GM23338 (cell line): Measurements from ENCODE around the gene HDAC3. TPM values are rescaled to one million over a fixed set of nuclear protein-coding genes. Genes with fewer than 3 reads are reported as not detected.

Source experiments
- ATAC-seq: fragments of 200-7000 bp; cut with Tn5 transposase; 3 replicates; pipeline ENCODE4 v1.9.1; 2020
- DNase-seq: peaks from one replicate; pipeline ENCODE4 v3.0.0-alpha.2; 2015; ENCODE audit warnings: low spot score
- H2AFZ ChIP-seq: fragments of 200-600 bp; sonication (generic); 2 replicates; pipeline ENCODE4 v1.8.0; 2016; ENCODE audit warnings: antibody characterized with exemption, mild to moderate bottlenecking, moderate library complexity
- H3F3A ChIP-seq: fragments of 200-600 bp; sonication (generic); replicated peaks from 2 replicates; pipeline ENCODE4 v1.8.0; 2017; ENCODE audit warnings: antibody characterized with exemption, mixed run types, low read depth
- H3K27ac ChIP-seq: fragments of 200-600 bp; sonication (generic); 2 replicates; pipeline ENCODE4 v1.6.1; 2016; ENCODE audit warnings: low read depth
- H3K27me3 ChIP-seq: fragments of 200-600 bp; sonication (generic); 2 replicates; pipeline ENCODE4 v1.8.0; 2016; ENCODE audit warnings: mild to moderate bottlenecking, mixed run types, moderate library complexity; ENCODE audit not compliant: insufficient read depth
- H3K36me3 ChIP-seq: fragments of 200-600 bp; sonication (generic); 2 replicates; pipeline ENCODE4 v1.8.0; 2016; ENCODE audit warnings: mild to moderate bottlenecking; ENCODE audit not compliant: insufficient read depth
- H3K4me1 ChIP-seq: fragments of 200-600 bp; sonication (generic); 2 replicates; pipeline ENCODE4 v1.8.0; 2016; ENCODE audit warnings: mild to moderate bottlenecking, moderate library complexity; ENCODE audit not compliant: insufficient read depth
- H3K4me2 ChIP-seq: fragments of 200-600 bp; sonication (generic); 2 replicates; pipeline ENCODE4 v1.7.1; 2017; ENCODE audit warnings: mixed run types
- H3K4me3 ChIP-seq: fragments of 200-600 bp; sonication (generic); 2 replicates; pipeline ENCODE4 v1.6.1; 2016; ENCODE audit warnings: mixed run types
- H3K79me2 ChIP-seq: fragments of 200-600 bp; sonication (generic); replicated peaks from 2 replicates; pipeline ENCODE4 v1.8.0; 2017; ENCODE audit warnings: mild to moderate bottlenecking; ENCODE audit not compliant: insufficient read depth
- H3K9me2 ChIP-seq: fragments of 200-600 bp; sonication (generic); 2 replicates; pipeline ENCODE4 v1.8.0; 2017; ENCODE audit not compliant: insufficient read depth
- H4K20me1 ChIP-seq: fragments of 200-600 bp; sonication (generic); replicated peaks from 2 replicates; pipeline ENCODE4 v1.8.0; 2017; ENCODE audit warnings: mild to moderate bottlenecking; ENCODE audit not compliant: insufficient read depth
- H3K27ac Mint-ChIP-seq: 2 replicates; pipeline ENCODE4 v1.8.0; 2020; ENCODE audit warnings: inconsistent platforms, mild to moderate bottlenecking, moderate library complexity, mixed read lengths
- H3K27me3 Mint-ChIP-seq: 3 replicates; pipeline ENCODE4 v1.8.0; 2022; ENCODE audit warnings: low read depth, mild to moderate bottlenecking, moderate library complexity, mixed read lengths, inconsistent platforms; ENCODE audit not compliant: insufficient read depth, poor library complexity
- H3K36me3 Mint-ChIP-seq: 3 replicates; pipeline ENCODE4 v1.8.0; 2021; ENCODE audit warnings: low read depth, mild to moderate bottlenecking, inconsistent platforms, moderate library complexity, mixed read lengths
- H3K4me1 Mint-ChIP-seq: 3 replicates; pipeline ENCODE4 v1.8.0; 2020; ENCODE audit warnings: mild to moderate bottlenecking, inconsistent platforms, mixed read lengths
- H3K4me3 Mint-ChIP-seq: 3 replicates; pipeline ENCODE4 v1.8.0; 2021; ENCODE audit warnings: moderate library complexity, mild to moderate bottlenecking, inconsistent platforms, mixed read lengths
- H3K9me3 Mint-ChIP-seq: 3 replicates; pipeline ENCODE4 v1.8.0; 2020; ENCODE audit warnings: moderate library complexity, mild to moderate bottlenecking, inconsistent platforms, mixed read lengths
- CREB1 ChIP-seq: fragments of 250-450 bp; sonication (Bioruptor Pico); IDR thresholded peaks from 2 replicates; pipeline ENCODE4 v1.5.0; 2020; ENCODE audit warnings: low read depth, mild to moderate bottlenecking, moderate library complexity
- POLR2AphosphoS5 ChIP-seq: IDR thresholded peaks from 2 replicates; pipeline ENCODE4 v1.6.1; 2016; ENCODE audit warnings: antibody characterized with exemption, low read depth
- STAT1 ChIP-seq: IDR thresholded peaks from one replicate; pipeline ENCODE4 v1.6.1; 2016; ENCODE audit warnings: antibody characterized with exemption; ENCODE audit not compliant: unreplicated experiment
- polyA plus RNA-seq: library from polyadenylated mRNA; unstranded; fragments of >200 nt; fragmentation: Nextera tagmentation; extraction: Ambion mirVana; gene quantifications from 2 replicates; pipeline ENCODE4 v1.2.1, GENCODE V29; 2016
- total RNA-seq: library from RNA; depleted of rRNA; stranded (reverse); fragments of >200 nt; shearing (Covaris generic); gene quantifications from 2 replicates; pipeline ENCODE4 v1.2.3, GENCODE V29; 2014
- TF ChIP-seq, protein P1 (sequence below): fragments of 250-450 bp; sonication (Bioruptor Pico); IDR thresholded peaks from 2 replicates; pipeline ENCODE4 v1.5.0; 2020; ENCODE audit warnings: mild to moderate bottlenecking, moderate library complexity
- TF ChIP-seq, protein P2 (sequence below): IDR thresholded peaks from one replicate; pipeline ENCODE4 v1.6.1; 2018; ENCODE audit warnings: antibody characterized with exemption; ENCODE audit not compliant: unreplicated experiment

Gene HDAC3
- total and polyA plus RNA-seq, 2 experiments from 2014 or later, result 59.2 to 90.0 TPM

DNA sequence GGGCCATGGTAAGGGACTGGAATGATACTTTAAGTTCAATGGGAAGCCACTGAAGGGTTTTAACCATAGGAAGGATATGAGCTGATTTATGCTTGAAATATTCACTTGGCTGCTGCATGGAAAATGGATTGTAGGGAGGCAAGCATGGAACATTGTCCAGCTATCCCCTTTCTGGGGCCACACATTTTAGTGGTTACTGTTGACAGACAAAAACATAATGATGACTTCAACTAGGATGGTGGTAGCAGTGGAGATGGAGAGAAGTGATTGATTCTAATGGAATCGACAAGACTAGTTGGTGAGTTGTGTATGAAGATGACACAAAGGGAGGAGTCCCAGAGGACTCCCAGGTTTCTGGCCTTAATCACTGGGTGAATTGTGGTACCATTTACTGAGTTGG is 20.8 kb upstream of the HDAC3 start (continued):
- TF ChIP-seq, protein P1, sequence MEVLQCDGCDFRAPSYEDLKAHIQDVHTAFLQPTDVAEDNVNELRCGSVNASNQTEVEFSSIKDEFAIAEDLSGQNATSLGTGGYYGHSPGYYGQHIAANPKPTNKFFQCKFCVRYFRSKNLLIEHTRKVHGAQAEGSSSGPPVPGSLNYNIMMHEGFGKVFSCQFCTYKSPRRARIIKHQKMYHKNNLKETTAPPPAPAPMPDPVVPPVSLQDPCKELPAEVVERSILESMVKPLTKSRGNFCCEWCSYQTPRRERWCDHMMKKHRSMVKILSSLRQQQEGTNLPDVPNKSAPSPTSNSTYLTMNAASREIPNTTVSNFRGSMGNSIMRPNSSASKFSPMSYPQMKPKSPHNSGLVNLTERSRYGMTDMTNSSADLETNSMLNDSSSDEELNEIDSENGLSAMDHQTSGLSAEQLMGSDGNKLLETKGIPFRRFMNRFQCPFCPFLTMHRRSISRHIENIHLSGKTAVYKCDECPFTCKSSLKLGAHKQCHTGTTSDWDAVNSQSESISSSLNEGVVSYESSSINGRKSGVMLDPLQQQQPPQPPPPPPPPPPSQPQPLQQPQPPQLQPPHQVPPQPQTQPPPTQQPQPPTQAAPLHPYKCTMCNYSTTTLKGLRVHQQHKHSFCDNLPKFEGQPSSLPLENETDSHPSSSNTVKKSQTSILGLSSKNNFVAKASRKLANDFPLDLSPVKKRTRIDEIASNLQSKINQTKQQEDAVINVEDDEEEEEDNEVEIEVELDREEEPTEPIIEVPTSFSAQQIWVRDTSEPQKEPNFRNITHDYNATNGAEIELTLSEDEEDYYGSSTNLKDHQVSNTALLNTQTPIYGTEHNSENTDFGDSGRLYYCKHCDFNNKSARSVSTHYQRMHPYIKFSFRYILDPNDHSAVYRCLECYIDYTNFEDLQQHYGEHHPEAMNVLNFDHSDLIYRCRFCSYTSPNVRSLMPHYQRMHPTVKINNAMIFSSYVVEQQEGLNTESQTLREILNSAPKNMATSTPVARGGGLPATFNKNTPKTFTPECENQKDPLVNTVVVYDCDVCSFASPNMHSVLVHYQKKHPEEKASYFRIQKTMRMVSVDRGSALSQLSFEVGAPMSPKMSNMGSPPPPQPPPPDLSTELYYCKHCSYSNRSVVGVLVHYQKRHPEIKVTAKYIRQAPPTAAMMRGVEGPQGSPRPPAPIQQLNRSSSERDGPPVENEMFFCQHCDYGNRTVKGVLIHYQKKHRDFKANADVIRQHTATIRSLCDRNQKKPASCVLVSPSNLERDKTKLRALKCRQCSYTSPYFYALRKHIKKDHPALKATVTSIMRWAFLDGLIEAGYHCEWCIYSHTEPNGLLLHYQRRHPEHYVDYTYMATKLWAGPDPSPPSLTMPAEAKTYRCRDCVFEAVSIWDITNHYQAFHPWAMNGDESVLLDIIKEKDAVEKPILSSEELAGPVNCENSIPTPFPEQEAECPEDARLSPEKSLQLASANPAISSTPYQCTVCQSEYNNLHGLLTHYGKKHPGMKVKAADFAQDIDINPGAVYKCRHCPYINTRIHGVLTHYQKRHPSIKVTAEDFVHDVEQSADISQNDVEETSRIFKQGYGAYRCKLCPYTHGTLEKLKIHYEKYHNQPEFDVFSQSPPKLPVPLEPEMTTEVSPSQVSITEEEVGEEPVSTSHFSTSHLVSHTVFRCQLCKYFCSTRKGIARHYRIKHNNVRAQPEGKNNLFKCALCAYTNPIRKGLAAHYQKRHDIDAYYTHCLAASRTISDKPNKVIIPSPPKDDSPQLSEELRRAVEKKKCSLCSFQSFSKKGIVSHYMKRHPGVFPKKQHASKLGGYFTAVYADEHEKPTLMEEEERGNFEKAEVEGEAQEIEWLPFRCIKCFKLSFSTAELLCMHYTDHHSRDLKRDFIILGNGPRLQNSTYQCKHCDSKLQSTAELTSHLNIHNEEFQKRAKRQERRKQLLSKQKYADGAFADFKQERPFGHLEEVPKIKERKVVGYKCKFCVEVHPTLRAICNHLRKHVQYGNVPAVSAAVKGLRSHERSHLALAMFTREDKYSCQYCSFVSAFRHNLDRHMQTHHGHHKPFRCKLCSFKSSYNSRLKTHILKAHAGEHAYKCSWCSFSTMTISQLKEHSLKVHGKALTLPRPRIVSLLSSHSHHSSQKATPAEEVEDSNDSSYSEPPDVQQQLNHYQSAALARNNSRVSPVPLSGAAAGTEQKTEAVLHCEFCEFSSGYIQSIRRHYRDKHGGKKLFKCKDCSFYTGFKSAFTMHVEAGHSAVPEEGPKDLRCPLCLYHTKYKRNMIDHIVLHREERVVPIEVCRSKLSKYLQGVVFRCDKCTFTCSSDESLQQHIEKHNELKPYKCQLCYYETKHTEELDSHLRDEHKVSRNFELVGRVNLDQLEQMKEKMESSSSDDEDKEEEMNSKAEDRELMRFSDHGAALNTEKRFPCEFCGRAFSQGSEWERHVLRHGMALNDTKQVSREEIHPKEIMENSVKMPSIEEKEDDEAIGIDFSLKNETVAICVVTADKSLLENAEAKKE, result no peak
- TF ChIP-seq CREB1 (CRISPR knock-in tag) (no peak), STAT1 (no peak)

DNA sequence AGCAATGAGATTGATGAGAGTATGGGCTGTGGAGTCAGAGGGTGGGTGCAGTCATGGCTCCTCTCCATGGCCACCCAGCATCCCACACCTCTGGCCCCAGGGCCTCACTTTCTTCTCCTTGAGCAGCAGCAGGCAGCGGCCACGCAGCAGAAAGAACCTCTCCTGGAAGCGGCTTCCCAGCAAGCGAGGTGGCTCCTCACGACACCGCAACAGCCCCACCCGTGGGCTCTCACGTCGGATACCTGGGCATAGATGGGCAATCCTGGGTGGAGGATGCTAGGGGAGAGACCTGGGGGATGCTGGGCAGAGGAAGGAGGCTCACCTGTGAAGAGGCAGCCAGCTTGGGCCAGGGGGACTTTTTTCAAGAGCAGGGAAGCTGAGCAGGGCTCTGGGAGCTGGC is 19.7 kb upstream of the HDAC3 start:
- Mint-ChIP-seq H3K36me3 (peaks cover 67% of the 10 kb centered on the region), H3K27ac (no peak overlapping the region), H3K4me3 (no peak overlapping the region), H3K27me3 (peaks cover 7% of the 10 kb centered on the region), H3K4me1 (peaks cover 12% of the 10 kb centered on the region), H3K9me3 (no peaks in the 10 kb centered on the region)
- no peak overlapping the region for H3K4me3 ChIP-seq
- H3K79me2 ChIP-seq, result no peaks in the 10 kb centered on the region
- ATAC-seq, result no peak
- no peaks in the 10 kb centered on the region for H3K9me2 ChIP-seq
- peaks cover 11% of the 10 kb centered on the region for H3K4me1 ChIP-seq
- H3K27me3 ChIP-seq, result no peaks in the 10 kb centered on the region
- H3K27ac ChIP-seq, result no peak overlapping the region
- no peak overlapping the region for H3K4me2 ChIP-seq
- peaks cover 16% of the 10 kb centered on the region for H3K36me3 ChIP-seq
- TF ChIP-seq POLR2AphosphoS5 (no peak), STAT1 (no peak)
- TF ChIP-seq, protein P2, sequence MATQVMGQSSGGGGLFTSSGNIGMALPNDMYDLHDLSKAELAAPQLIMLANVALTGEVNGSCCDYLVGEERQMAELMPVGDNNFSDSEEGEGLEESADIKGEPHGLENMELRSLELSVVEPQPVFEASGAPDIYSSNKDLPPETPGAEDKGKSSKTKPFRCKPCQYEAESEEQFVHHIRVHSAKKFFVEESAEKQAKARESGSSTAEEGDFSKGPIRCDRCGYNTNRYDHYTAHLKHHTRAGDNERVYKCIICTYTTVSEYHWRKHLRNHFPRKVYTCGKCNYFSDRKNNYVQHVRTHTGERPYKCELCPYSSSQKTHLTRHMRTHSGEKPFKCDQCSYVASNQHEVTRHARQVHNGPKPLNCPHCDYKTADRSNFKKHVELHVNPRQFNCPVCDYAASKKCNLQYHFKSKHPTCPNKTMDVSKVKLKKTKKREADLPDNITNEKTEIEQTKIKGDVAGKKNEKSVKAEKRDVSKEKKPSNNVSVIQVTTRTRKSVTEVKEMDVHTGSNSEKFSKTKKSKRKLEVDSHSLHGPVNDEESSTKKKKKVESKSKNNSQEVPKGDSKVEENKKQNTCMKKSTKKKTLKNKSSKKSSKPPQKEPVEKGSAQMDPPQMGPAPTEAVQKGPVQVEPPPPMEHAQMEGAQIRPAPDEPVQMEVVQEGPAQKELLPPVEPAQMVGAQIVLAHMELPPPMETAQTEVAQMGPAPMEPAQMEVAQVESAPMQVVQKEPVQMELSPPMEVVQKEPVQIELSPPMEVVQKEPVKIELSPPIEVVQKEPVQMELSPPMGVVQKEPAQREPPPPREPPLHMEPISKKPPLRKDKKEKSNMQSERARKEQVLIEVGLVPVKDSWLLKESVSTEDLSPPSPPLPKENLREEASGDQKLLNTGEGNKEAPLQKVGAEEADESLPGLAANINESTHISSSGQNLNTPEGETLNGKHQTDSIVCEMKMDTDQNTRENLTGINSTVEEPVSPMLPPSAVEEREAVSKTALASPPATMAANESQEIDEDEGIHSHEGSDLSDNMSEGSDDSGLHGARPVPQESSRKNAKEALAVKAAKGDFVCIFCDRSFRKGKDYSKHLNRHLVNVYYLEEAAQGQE, result no peak
- TF ChIP-seq, protein P1, result no peak
- DNase-seq, result no peak
- peaks cover 8% of the 10 kb centered on the region for H3F3A ChIP-seq
- no peaks in the 10 kb centered on the region; the same call in 1 of the 2 replicates for H4K20me1 ChIP-seq
- H2AFZ ChIP-seq, result no peak overlapping the region
